Measurements from ENCODE around the gene CCDC191.

DNA sequence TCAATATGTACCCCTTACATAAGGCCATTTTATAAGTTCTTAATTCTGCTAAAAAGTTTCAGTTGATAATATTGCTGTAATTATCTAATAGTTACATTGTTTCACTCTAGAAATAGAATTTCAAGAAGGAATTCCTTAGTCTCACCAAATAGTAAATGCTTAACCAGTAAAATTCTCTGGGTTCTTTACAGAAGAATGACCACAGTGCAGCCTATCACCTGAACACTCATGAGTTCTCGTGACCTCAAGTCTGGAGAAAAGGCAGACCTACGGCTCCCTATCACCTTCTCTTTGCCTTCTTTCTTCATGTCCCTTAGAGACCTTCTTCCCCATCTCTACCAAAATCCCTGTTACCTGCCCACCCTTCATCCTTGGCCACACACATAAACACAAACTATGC is 30.9 kb downstream of the CCDC191 start:
- TF ChIP-seq CTCF (IDR thresholded peaks at IDR 0.05; ENCODE audit: low read length), result no peak
- TF ChIP-seq EZH2 (IDR thresholded peaks at IDR 0.05; ENCODE audit: borderline replicate concordance, low read length), result no peak

Measured in OCI-LY1 (cell line).